Muscle layer of colon (tissue), 2 donors: ENCODE measurements around the gene DPEP1.

Source experiments
- H3K27ac ChIP-seq: one replicate; pipeline ENCODE4 v1.7.0; 2013; ENCODE audit warnings: low read depth, mild to moderate bottlenecking, low read length, moderate library complexity
- H3K27me3 ChIP-seq, 2 donors: one replicate each; pipeline ENCODE4 v1.7.0; 2013; ENCODE audit warnings: low read length in 2 of 2, mild to moderate bottlenecking in 2 of 2; ENCODE audit not compliant: insufficient read depth in 2 of 2, control insufficient read depth in 1 of 2
- H3K36me3 ChIP-seq: one replicate; pipeline ENCODE4 v1.7.0; 2013; ENCODE audit warnings: mild to moderate bottlenecking, low read length; ENCODE audit not compliant: insufficient read depth
- H3K4me1 ChIP-seq: one replicate; pipeline ENCODE4 v1.7.0; 2013; ENCODE audit warnings: mild to moderate bottlenecking, low read length; ENCODE audit not compliant: insufficient read depth
- H3K4me3 ChIP-seq, 2 donors: one replicate each; pipeline ENCODE4 v1.7.0; 2013; ENCODE audit warnings: low read length in 2 of 2, low read depth in 1 of 2, mild to moderate bottlenecking in 1 of 2, moderate library complexity in 1 of 2
- H3K9ac ChIP-seq: one replicate; pipeline ENCODE4 v1.7.0; 2013; ENCODE audit warnings: low read length
- H3K9me3 ChIP-seq: one replicate; pipeline ENCODE4 v1.7.0; 2013; ENCODE audit warnings: mild to moderate bottlenecking, low read length
- donor health status: abdominal sarcoma.
- donor health status: Adenocarcinoma of cecum.

Gene DPEP1

GRCh38 chr16:89615596-89616090 is 2.2 kb downstream of the DPEP1 start:
- no peaks in the 10 kb centered on the region for H3K4me1 ChIP-seq
- H3K9me3 ChIP-seq, result no peaks in the 10 kb centered on the region
- H3K4me3 ChIP-seq, result no peak overlapping the region
- H3K27me3 ChIP-seq, result peaks cover 5 to 46% of the 10 kb centered on the region in 2 donors
- no peaks in the 10 kb centered on the region for H3K36me3 ChIP-seq
- no peak overlapping the region for H3K27ac ChIP-seq
- H3K9ac ChIP-seq, result no peak overlapping the region

DNA sequence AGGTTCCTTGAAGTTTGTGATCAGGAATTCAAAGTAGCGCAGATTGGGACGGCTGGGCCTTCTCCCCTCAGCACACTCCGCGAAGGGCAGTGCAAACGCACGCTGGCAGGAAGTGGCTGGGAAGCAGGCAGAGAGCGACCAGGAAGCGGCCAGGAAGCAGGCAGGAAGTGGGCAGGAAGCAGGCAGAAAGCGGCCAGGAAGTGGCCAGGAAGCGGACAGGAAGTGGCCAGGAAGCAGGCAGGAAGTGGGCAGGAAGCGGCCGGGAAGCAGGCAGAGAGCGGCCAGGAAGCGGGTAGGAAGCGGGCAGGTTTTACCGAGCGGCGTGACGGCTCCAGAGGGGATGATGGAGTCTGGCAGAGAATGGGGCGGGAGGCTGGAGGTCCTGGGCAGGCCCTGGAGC is 3.2 kb downstream of the DPEP1 start:
- H3K27me3 ChIP-seq, result peaks cover 6 to 54% of the 10 kb centered on the region in 2 donors
- H3K36me3 ChIP-seq, result no peaks in the 10 kb centered on the region
- H3K4me1 ChIP-seq, result no peaks in the 10 kb centered on the region
- H3K27ac ChIP-seq, result no peak overlapping the region
- H3K9me3 ChIP-seq, result no peaks in the 10 kb centered on the region
- no peak overlapping the region for H3K9ac ChIP-seq
- no peak overlapping the region for H3K4me3 ChIP-seq

- no peaks in the 10 kb centered on the region for H3K36me3 ChIP-seq
- no peak overlapping the region for H3K9ac ChIP-seq
- H3K4me1 ChIP-seq, result no peaks in the 10 kb centered on the region
- H3K9me3 ChIP-seq, result no peaks in the 10 kb centered on the region
- no peak overlapping the region for H3K27ac ChIP-seq
- no peak overlapping the region for H3K4me3 ChIP-seq
- H3K27me3 ChIP-seq, result peaks cover 6 to 58% of the 10 kb centered on the region in 2 donors
These were observed 3.6 kb downstream of the DPEP1 start for GRCh38 chr16:89617036-89617435.

DNA sequence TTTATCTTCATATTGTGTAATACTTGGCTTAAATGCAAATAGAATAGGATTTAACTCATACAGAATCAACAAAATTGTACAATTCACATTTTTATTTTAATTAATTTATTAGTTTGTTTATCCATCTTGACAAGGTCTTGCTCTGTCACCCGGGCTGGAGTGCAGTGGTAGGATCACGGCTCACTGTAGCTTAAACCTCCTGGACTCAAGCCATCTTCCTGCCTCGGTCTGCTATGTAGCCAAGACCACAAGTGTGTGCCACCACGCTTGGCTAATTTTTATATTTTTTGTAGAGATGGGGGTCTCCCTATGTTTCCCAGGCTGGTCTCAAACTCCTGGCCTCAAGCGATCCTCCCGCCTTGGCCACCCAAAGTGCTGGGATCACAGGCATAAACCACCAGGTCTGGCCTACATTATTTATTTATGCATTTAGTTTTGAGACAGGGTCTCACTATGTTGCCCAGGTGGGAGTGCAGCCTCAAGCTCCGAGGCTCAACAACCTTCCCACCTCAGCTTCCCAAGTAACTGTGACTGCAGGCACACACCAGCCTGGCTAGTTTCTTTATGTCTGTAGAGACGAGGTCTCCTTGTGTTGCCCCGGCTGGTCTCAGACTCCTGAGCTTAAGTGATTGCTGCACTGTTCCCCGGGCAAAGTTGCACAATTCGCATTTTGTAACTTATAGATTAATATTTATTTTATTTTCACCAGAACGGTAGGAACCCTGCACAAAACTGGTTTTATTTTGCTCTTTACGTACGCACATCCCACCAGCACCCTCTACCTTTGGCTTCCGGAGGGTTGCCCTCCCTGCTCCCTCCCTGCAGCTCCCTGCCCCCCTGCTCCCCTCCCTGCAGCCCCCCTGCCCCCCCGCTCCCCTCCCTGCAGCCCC is 4.9 kb downstream of the DPEP1 start:
- Histone ChIP-seq H3K4me3 (no peak overlapping the region), H3K36me3 (no peaks in the 10 kb centered on the region), H3K4me1 (no peaks in the 10 kb centered on the region), H3K27ac (no peak overlapping the region), H3K9me3 (no peaks in the 10 kb centered on the region), H3K27me3 (peaks cover 6 to 50% of the 10 kb centered on the region in 2 donors), H3K9ac (no peak overlapping the region)

DNA sequence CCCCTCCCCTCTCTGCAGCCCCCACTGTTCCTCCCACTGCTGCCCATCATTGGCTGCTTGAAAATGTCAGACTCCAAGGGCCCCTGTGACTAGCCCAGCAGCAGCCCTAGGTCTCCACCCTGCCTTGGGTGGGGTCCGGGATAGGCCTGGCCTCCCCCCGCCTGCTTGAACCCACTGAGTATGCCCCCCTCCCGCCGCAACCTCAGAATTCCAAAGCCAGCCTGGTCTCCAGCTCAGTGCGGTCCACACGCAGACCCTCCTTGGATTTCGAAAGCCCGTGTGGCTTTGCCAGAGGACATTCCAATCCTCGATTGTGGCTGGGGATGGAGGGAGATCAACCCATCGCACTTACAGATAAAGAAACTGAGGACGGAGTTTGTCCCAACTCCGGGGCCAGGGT is 6.4 kb downstream of the DPEP1 start:
- Histone ChIP-seq H3K9me3 (no peaks in the 10 kb centered on the region), H3K4me1 (no peaks in the 10 kb centered on the region), H3K36me3 (no peaks in the 10 kb centered on the region), H3K4me3 (no peak overlapping the region), H3K27ac (no peak overlapping the region), H3K9ac (no peak overlapping the region), H3K27me3 (peaks cover 6 to 38% of the 10 kb centered on the region in 2 donors)

- H3K4me1 ChIP-seq, result no peaks in the 10 kb centered on the region
- no peak overlapping the region for H3K9ac ChIP-seq
- H3K36me3 ChIP-seq, result no peaks in the 10 kb centered on the region
- H3K27ac ChIP-seq, result no peak overlapping the region
- H3K9me3 ChIP-seq, result no peaks in the 10 kb centered on the region
- H3K27me3 ChIP-seq, result peaks cover 6 to 32% of the 10 kb centered on the region in 2 donors
- H3K4me3 ChIP-seq, result no peak overlapping the region
These were observed 7.0 kb downstream of the DPEP1 start for GRCh38 chr16:89620406-89620841.

- Histone ChIP-seq H3K9me3 (no peaks in the 10 kb centered on the region), H3K4me3 (no peak overlapping the region), H3K4me1 (no peaks in the 10 kb centered on the region), H3K27ac (no peak overlapping the region), H3K9ac (no peak overlapping the region), H3K36me3 (no peaks in the 10 kb centered on the region), H3K27me3 (peaks cover 6 to 28% of the 10 kb centered on the region in 2 donors)
These were observed 7.8 kb downstream of the DPEP1 start for GRCh38 chr16:89621136-89621697.

DNA sequence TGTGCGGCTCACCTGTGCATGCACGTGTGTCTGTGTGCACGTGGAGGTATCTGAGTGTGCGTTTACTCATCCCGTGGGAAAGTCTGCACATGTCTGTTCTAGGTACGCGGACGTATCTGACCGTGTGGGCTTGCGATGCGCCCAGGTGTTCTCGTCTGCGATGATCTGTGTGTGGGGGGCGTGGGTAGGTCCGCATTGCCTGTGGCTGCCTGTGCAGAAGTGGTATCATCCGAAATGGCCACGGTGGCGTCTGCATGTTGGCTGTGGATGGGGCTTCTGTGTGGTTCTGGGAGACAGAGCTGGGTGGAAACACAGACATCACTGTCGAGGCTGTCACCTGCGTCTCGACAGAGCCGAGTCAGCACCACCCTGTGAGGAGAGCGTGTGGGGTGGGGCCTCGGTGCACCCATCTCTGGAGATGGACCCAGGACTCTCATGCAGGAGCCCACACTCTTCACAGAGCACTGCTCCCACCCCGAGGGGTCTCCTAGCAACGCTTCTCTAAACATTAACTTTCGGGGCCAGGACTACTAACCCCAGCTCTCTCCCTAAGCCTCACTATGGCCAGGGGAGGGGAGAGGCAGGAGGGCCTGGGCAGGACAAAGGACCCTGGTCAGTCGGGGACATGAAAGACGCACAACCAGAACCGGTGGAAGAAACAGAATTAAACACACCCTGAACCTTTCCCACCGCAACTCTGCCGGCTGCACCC is 8.4 kb downstream of the DPEP1 start:
- Histone ChIP-seq H3K9ac (no peak overlapping the region), H3K9me3 (no peaks in the 10 kb centered on the region), H3K4me1 (no peaks in the 10 kb centered on the region), H3K27me3 (peaks cover 6 to 22% of the 10 kb centered on the region in 2 donors), H3K36me3 (no peaks in the 10 kb centered on the region), H3K27ac (no peak overlapping the region), H3K4me3 (no peak overlapping the region)

GRCh38 chr16:89623511-89624261 is 10.2 kb downstream of the DPEP1 start:
- Histone ChIP-seq H3K4me3 (no peak overlapping the region), H3K36me3 (no peaks in the 10 kb centered on the region), H3K27me3 (peaks cover 6 to 22% of the 10 kb centered on the region in 2 donors), H3K4me1 (no peaks in the 10 kb centered on the region), H3K9ac (no peak overlapping the region), H3K9me3 (no peaks in the 10 kb centered on the region), H3K27ac (no peak overlapping the region)

GRCh38 chr16:89624777-89625761 is 11.6 kb downstream of the DPEP1 start:
- peaks cover 6 to 19% of the 10 kb centered on the region in 2 donors for H3K27me3 ChIP-seq
- no peak overlapping the region for H3K9ac ChIP-seq
- H3K27ac ChIP-seq, result no peak overlapping the region
- H3K4me3 ChIP-seq, result no peak overlapping the region
- no peaks in the 10 kb centered on the region for H3K4me1 ChIP-seq
- no peaks in the 10 kb centered on the region for H3K36me3 ChIP-seq
- H3K9me3 ChIP-seq, result no peaks in the 10 kb centered on the region
